HFF-Myc (cell line): ENCODE measurements around the gene EGR2.

ENCODE experiments used
- DNase-seq: peaks from one replicate; pipeline ENCODE4 v3.0.0-alpha.2; 2011; ENCODE audit warnings: low read depth; ENCODE audit errors: extremely low read depth
- H3K4me3 ChIP-seq: replicated peaks from 2 replicates; pipeline ENCODE4 v1.5.1; 2011; ENCODE audit warnings: low read depth, mild to moderate bottlenecking, control low read depth, low read length
- TF ChIP-seq, protein P1 (sequence below): IDR thresholded peaks from 2 replicates; pipeline ENCODE4 v1.5.1; 2012; ENCODE audit warnings: mild to moderate bottlenecking, low read depth, low read length, control low read depth; ENCODE audit errors: missing control alignments

EGR2 gene

DNA sequence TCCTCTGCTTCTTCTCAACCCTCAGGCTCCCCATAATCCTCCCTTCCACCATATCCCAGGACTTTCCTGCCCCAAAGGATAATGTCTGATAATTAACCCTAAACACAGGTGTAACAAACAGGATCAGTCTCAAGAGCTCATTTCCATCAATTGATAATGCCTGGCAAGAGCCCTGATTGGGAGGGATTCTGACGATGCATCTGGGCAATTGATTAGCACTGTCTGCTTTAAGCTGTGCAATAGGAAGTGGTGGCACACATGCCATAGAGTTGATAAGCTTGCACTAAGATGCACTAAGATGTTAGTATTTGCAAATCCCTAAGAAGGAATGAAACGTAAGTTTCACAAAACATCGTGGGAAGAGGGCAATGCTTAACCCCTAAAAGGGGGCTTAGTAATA, 27.4 kb upstream of the EGR2 start:
- H3K4me3 ChIP-seq: no peak overlapping the region
- TF ChIP-seq, protein P1, sequence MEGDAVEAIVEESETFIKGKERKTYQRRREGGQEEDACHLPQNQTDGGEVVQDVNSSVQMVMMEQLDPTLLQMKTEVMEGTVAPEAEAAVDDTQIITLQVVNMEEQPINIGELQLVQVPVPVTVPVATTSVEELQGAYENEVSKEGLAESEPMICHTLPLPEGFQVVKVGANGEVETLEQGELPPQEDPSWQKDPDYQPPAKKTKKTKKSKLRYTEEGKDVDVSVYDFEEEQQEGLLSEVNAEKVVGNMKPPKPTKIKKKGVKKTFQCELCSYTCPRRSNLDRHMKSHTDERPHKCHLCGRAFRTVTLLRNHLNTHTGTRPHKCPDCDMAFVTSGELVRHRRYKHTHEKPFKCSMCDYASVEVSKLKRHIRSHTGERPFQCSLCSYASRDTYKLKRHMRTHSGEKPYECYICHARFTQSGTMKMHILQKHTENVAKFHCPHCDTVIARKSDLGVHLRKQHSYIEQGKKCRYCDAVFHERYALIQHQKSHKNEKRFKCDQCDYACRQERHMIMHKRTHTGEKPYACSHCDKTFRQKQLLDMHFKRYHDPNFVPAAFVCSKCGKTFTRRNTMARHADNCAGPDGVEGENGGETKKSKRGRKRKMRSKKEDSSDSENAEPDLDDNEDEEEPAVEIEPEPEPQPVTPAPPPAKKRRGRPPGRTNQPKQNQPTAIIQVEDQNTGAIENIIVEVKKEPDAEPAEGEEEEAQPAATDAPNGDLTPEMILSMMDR: no peak
- no peak for DNase-seq

- no peak overlapping the region for H3K4me3 ChIP-seq
- TF ChIP-seq, protein P1: no peak
- DNase-seq: no peak
Measured at GRCh38 chr10:62842983-62843382, 26.8 kb upstream of the EGR2 start.

DNA sequence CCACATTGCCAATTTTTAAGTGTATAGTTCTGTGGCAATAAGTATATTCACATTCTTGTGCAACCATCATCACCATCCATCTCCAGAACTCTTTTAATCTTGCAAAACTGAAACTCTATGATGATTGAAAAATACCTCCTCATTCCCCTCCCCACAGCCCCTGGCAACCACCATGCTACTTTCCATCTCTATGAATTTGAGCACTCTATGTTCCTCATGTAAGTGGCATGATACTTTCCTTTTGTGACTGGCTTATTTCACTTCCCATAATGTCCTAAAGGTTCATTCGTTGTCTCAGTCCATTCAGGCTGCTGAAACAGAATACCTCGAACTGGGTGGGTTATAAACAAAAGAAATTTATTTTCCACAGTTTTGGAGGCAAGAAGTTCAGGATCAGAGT, 23.4 kb upstream of the EGR2 start:
- H3K4me3 ChIP-seq: no peak overlapping the region
- TF ChIP-seq, protein P1: no peak
- DNase-seq: no peak

GRCh38 chr10:62831346-62831745, 15.2 kb upstream of the EGR2 start:
- DNase-seq: no peak
- TF ChIP-seq, protein P1: no peak

GRCh38 chr10:62830679-62831078, 14.5 kb upstream of the EGR2 start:
- no peak overlapping the region for H3K4me3 ChIP-seq
- no peak for DNase-seq
- TF ChIP-seq, protein P1: no peak

More at GRCh38 chr10:62831346-62831745, 15.2 kb upstream of the EGR2 start:
- no peak overlapping the region for H3K4me3 ChIP-seq

DNA sequence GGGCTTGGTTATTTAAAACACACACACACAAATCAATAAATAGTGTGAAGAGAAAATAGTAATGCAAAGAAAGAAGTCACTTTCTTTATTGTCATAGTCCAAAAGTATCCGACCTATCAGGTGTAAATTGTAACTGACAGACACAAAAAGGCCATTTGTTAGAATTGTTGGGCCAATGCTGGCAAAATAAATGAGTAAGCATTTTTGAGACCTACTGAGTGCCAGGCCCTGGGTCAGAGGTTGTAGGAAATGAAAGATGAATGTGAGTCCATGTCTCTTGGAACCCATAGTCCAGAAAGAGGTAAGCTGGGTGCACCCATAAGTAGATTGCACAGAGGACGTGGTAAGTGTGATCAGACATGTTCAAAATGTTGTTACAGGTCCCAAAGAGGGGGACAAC, 13.5 kb upstream of the EGR2 start:
- no peak for DNase-seq
- H3K4me3 ChIP-seq: no peak overlapping the region
- TF ChIP-seq, protein P1: no peak

GRCh38 chr10:62826273-62826672, 10.1 kb upstream of the EGR2 start:
- TF ChIP-seq, protein P1: no peak
- DNase-seq: no peak
- H3K4me3 ChIP-seq: no peak overlapping the region
